HG03159 (cell line): ENCODE results near the gene RNPS1.

Source experiments
- ATAC-seq: cut with Tn5 transposase; IDR thresholded peaks from one replicate; pipeline ENCODE4 v1.9.1; 2021; ENCODE audit warnings: mild to moderate bottlenecking, moderate library complexity; ENCODE audit not compliant: unreplicated experiment

Gene RNPS1

GRCh38 chr16:2236337-2237101, 31.4 kb downstream of the RNPS1 start, which contains the start of gene DNASE1L2:
Gene DNASE1L2 (plus strand): TSS chr16:2236444. CDS start chr16:2236817, 373 bp downstream.
- no peak for ATAC-seq

DNA sequence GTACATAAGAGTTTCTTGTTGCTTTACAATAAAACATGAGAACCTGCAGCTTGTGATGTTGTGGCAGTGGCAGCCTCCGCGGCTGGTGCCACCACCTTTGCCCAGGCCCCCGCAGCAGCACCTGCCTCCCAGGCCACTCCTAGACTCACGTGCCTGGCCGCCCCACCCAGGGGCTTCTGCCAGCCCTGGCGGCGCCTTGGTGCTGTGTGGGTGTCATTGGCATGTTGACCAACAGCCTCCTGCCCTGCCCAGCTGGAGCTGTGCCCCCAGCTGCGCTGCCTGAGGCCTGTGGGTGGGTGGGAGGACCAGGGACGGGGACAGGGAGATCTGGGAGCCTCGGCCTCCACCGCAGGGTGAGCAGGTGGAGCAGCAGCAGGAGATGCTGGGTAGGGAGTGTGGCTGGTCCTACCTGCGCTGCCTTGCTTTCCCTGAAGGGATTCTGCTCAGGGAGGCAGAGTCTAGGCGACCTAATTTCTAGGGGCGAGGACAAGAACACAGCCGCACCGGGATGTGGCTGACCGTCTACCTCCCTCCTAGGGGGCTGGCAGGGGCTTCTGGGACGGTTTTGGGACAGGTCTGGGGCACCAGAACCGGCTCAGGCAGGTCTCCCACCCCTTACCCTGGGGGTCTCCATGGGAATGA, 32.1 kb downstream of the RNPS1 start:
- no peak for ATAC-seq

DNA sequence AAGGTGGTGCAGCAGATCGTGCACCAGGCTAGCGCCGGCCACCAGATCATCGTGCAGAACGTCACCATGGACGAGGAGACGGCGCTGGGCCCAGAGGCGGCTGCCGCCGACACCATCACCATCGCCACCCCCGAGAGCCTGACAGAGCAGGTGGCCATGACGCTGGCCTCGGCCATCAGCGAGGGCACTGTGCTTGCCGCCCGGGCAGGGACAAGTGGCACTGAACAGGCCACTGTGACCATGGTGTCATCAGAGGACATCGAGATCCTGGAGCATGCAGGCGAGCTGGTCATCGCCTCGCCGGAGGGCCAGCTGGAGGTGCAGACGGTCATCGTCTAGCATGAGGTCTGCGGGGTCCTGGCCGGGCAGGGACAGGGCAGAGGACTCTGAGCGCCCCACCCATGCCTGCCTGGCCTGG, 32.7 kb downstream of the RNPS1 start:
- ATAC-seq: no peak

GRCh38 chr16:2234813-2235170, 33.1 kb downstream of the RNPS1 start:
- no peak for ATAC-seq

GRCh38 chr16:2233872-2234812, 33.8 kb downstream of the RNPS1 start:
- ATAC-seq: no peak

- ATAC-seq: no peak
Observed at GRCh38 chr16:2233046-2233775, 34.7 kb downstream of the RNPS1 start.

GRCh38 chr16:2232094-2232990, 35.6 kb downstream of the RNPS1 start:
- ATAC-seq: no peak

DNA sequence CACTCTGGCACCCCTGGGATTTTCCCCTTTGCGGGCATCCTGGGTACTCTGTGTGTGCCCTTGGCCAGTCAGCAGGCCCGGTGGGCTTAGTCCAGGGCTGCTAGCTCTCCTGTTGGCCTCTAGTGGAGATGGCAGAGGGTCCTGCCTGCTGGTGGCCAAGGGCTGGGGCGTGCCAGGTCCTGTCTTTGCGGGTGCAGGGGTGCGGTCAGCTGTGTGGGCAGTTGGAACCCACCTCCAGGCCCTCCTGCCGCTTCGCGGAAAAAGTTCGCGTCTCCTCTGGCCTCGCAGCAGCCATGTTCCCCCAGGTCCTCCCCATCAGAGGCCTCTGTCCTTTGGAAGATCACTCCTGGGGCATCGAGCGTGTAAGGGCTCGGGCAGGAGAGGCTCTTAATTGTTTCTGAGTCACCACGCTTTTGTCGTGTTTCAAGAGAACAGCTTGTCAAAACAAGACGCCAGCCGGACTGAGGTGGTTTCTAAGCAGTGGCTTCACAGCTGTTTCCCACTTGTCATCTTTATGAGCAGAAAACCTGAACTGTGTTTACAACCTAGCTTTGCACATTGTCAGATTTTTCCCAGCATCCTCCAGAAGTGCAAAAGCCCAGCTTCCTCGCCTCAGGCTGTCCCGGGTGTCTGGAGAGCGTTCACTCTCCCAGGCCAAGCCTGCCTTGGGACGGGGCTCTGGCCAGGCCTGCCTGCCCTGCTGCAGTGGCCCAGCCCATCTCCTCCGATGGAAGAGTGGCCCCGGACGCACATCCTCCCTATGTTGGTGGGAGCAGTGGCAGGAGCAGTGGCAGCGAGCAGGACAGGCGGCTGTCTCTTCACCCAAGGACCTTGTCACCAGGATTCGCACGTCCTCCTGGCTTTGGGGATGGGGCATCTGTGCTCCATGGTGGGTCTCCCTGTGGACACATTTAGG, 36.7 kb downstream of the RNPS1 start:
- ATAC-seq: no peak

GRCh38 chr16:2230376-2230775, 37.5 kb downstream of the RNPS1 start:
- ATAC-seq: no peak

DNA sequence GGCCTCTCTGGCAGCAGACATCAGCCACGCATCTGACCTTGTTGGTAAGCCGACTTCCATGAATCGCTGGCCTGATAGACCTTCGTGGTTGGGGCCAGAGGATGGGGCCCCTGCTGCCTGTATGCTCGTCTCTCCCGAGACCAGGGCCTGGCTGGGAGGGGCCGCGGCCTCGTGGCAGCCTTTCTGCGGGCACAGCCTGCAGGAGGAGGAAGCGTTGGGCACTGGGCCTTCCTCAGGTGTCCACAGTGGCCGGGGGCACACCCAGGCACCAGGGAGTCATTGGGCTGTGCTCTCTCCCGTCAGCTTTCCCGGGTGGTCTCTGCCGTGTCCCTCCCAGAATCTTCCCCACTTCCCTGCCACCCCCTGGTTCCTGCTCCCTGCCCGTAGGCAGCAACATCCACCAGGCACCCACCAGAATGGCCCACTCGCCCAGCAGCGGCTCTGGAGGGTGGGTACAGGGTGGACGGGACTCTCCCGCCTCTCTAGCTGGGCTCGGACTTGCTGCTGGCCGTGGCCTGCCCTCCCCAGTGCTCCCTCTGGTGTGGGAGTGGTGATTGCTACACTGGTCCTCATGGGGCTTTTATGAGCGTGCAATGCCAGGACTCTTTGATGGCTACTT, 38.2 kb downstream of the RNPS1 start:
- ATAC-seq: no peak

GRCh38 chr16:2229091-2229490, 38.8 kb downstream of the RNPS1 start:
- ATAC-seq: no peak

DNA sequence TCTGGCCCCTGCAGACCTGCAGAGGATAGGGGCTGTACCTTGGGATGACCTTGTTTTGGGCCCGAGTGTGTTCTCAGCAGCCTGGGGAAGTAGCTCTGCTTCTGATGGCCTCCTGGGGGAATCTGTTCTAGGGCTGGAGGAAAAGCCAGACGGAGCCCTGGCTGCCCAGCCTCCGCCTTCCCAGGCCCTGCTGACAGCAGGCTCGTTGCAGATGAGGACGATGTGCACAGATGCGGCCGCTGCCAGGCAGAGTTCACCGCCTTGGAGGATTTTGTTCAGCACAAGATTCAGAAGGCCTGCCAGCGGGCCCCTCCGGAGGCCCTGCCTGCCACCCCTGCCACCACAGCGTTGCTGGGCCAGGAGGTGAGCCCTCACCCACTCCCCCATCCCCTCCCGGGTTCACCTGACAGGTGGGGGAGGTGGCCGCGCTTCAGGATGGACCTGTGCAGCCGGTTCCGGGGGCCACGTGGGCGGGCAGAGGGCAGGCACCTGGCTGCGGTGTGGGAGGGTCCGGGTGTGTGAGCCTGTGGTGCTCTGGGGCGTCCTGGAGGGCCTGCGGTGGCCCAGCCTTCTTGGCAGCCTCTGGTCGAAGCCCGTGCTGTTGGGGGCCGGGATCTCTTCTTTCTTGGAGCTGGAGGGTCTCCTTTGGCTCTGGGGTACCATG, 39.6 kb downstream of the RNPS1 start:
- no peak for ATAC-seq

GRCh38 chr16:2226918-2227317, 41.0 kb downstream of the RNPS1 start:
- no peak for ATAC-seq

DNA sequence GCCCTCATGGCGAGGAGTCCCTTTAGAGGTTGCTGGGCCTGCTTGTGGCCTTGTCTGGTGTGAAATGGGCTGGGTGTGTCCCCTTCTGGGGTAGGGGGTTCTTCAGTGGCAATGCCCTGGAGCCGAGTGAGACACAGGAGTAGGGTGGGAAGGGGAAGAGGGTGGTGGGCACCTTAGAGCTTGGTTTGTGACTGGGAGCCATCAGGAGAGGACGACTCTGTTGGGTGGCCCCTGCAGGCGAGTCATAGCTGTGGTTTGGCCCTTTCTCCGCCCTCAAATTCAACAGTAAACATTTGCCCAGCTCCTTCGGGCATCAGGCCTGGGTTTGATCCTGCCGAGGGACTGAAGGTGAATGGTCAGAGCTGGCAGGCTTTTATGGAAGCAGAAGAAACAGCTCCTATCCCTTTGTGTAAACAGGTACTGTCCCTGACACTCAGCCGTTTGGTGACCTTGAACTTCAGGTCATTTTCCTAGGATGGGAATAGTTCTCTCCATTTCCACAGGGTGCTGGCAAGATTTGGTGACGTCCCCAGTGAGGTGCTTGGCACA, 41.6 kb downstream of the RNPS1 start:
- no peak for ATAC-seq

DNA sequence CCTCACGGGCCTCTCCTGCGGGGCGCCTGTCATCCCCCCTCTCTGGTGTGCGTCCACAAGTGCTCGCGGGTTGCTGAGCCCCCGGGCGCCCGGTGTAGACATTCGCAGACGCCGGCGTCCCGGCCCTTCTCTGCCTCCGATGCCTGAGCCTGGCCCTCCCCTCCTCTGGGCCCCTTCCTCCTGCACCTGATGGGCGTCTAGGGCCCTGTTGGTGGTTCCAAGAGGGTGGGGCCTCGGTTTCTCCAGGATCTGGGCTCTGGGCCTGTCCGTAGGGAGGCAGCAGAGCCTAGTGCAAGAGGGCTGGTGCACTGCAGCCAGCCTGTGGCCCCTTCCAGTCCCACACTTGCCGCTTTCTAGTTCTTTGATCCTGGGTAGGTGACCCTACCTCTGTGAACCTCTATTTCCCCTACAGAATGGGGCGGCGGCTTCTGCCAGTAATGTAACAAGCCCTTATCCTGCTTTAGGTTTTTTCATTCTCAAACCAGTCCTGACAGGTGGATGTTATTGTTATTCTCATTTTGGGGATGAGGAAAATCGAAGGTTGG, 43.9 kb downstream of the RNPS1 start:
- peak; percentile 12 for ATAC-seq

DNA sequence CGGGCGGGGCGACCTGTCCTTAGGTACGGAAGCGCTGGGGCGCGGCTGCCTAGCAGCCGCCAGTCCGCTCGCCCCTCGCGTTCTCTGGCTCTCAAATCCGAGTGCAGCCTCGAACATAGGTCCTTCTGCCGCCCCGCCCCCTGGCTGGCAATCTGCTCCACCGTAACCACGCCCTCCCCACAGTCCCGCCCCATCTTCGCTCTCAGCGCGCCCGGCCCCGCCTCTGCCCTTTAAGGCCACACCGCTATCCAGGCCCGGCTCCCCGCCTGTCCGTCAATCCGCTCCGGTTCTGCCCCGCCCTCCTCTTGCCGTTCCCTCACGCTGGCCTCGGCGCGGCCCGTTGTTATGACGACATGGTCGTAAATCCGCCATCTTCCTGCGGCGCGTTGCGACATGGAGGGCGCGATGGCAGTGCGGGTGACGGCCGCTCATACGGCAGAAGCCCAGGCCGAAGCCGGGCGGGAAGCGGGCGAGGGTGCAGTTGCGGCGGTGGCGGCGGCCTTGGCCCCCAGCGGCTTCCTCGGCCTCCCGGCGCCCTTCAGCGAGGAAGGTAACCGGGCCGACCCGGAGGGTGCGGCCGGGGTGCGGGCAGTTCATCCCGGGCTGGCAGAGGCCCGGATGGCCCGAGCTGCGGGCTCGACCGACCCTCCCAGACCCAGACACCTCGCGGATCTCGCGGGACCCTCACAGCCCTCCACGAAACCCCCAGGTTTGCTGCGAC, 44.5 kb downstream of the RNPS1 start, which contains the start of gene E4F1:
E4F1 (plus strand) TSS at position 371 of the 721 bp plus-strand sequence; CDS start at position 394, 23 bp downstream.
- peak; percentile 95 for ATAC-seq
